Activated naive CD8-positive, alpha-beta T cell treated with anti-CD3 and anti-CD28 coated beads, Interleukin-2, amount 10 ng/mL, durations not matched to agents 7 days and 5 days (primary cell): ENCODE measurements around the gene AGTRAP. TPM values are rescaled to one million over a fixed set of nuclear protein-coding genes. Genes with fewer than 3 reads are reported as not detected.
A peak's percentile ranks its signal among the peaks of the same experiment; 100 is the strongest.

Source experiments
- ATAC-seq: fragments of 150-1000 bp; cut with Tn5 transposase; one replicate; pipeline ENCODE4 v1.10.0; 2021; ENCODE audit warnings: low read depth, moderate library complexity
- POLR2A ChIA-PET: fragments of 350-600 bp; sonication (Branson Sonifier 250); formaldehyde crosslinking; loops from one replicate; lab custom pipeline; 2021; ENCODE audit warnings: antibody characterized with exemption; lab: Charles Lee
- DNase-seq: peaks from one replicate; pipeline ENCODE4 v3.0.0; 2021
- H3K27ac Mint-ChIP-seq: one replicate; pipeline ENCODE4 v1.8.0; 2022; ENCODE audit warnings: mild to moderate bottlenecking, mixed read lengths
- H3K27me3 Mint-ChIP-seq: one replicate; pipeline ENCODE4 v1.8.0; 2022; ENCODE audit warnings: mild to moderate bottlenecking, moderate library complexity, mixed read lengths
- H3K36me3 Mint-ChIP-seq: one replicate; pipeline ENCODE4 v1.8.0; 2021; ENCODE audit warnings: mild to moderate bottlenecking, mixed read lengths
- H3K4me1 Mint-ChIP-seq: one replicate; pipeline ENCODE4 v1.8.0; 2021; ENCODE audit warnings: mixed read lengths
- H3K4me3 Mint-ChIP-seq: one replicate; pipeline ENCODE4 v1.8.0; 2022; ENCODE audit warnings: mild to moderate bottlenecking, moderate library complexity, mixed read lengths
- H3K9me3 Mint-ChIP-seq: one replicate; pipeline ENCODE4 v1.8.0; 2021; ENCODE audit warnings: mixed read lengths
- total RNA-seq, 2 experiments: library from RNA; stranded (reverse); gene quantifications; one replicate each; pipeline ENCODE4 v1.2.3, GENCODE V29; 2021

The AGTRAP gene
- total RNA-seq, 2 experiments from 2014 or later = 53.8 to 56.4 TPM

DNA sequence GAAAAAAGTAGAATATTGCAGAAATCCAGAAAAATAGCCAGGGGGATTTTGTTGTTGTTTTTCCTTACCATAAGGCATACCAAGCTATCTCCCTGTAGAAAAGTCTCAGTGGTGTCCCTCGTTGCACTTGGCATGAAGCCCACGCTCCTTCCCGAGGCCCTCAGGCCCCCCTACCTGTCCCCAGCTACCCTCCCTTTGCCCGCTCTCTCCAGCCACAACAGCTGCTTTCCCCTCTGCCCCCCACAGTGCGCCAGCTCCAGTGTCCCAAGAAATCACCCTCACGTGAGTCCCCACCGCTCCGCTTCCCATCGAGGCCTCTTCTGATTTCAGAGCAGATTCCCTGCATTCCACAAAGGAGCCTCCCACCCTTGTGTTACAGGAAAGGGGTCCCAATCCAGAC lies 8.4 kb downstream of the AGTRAP start:
- Mint-ChIP-seq H3K4me1 (peaks cover 53% of the 10 kb centered on the region), H3K27me3 (no peaks in the 10 kb centered on the region), H3K9me3 (no peaks in the 10 kb centered on the region), H3K27ac (no peak overlapping the region), H3K36me3 (peaks cover 48% of the 10 kb centered on the region), H3K4me3 (no peak overlapping the region)
- DNase-seq (no peak), ATAC-seq (no peak)
- POLR2A ChIA-PET = interaction anchor here (1.4 kb wide), 1 partner anchor 24 kb away, joined by 5 read pairs; no protein-coding TSS in a partner anchor

DNA sequence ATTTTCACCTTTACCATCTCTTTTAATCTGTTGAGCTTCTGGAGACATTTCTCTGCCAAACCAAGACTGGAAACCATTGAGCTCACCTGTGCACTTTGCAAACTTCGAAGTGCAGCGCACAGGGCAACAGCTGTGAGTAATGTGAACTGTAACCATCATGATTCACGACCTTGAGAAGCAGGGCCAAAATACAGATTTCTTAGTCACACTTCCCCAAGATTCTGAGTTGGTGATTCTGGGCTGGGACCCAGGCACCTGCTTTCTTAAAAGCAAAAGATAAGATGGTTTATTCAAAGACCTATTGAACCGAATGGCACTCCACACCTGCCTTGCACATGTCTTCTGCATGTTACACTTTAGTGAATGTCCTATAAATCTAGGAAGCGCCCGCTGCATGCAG lies 10.2 kb downstream of the AGTRAP start:
- Mint-ChIP-seq H3K4me1 (peaks cover 36% of the 10 kb centered on the region), H3K27ac (no peak overlapping the region), H3K9me3 (no peaks in the 10 kb centered on the region), H3K27me3 (no peaks in the 10 kb centered on the region), H3K4me3 (no peak overlapping the region), H3K36me3 (peaks cover 41% of the 10 kb centered on the region)
- no peak for DNase-seq
- POLR2A ChIA-PET = no interaction called here
- ATAC-seq = no peak

- Mint-ChIP-seq H3K27ac (no peak overlapping the region), H3K27me3 (no peaks in the 10 kb centered on the region), H3K9me3 (no peaks in the 10 kb centered on the region), H3K36me3 (peaks cover 38% of the 10 kb centered on the region), H3K4me1 (peaks cover 29% of the 10 kb centered on the region), H3K4me3 (no peak overlapping the region)
- POLR2A ChIA-PET = no interaction called here
- ATAC-seq (no peak), DNase-seq (no peak)
Measured at GRCh38 chr1:11746795-11747487, 11.0 kb downstream of the AGTRAP start.

DNA sequence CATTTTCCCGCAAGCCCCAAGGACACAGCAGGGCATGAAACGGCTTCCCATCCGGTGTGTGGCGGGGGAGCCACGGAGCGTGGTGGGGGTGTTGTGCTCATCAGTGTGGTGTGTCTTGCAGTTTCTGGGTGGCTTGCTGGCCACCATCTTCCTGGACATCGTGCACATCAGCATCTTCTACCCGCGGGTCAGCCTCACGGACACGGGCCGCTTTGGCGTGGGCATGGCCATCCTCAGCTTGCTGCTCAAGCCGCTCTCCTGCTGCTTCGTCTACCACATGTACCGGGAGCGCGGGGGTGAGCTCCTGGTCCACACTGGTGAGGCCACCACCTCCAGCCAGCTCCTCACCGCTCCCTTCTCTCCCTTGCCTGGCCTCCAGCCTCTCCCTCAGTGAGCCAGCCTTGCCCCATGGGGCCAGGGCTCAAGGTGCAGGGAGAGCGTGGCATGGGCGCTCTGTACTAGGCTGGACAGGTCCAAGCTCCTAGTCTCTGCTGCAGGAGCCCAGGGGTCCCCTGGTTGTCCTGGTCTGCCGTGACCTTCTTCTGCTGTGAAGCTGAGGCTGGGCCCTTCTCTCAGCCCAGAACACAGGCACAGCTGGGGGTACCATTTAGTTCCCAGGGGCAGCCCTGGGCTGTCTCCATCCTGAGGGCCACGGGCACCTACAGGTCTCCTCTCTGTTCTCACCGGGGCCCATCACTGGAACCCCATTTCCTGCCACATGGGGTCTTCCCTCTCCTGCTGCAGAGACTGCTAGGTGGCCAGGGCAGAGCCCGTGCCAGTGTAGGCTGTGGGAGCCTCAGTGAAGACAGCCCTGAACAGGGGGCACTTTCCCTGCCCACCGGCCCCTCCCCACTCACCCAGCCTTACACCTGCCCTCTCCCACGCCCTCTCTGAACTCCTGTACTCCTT lies 12.6 kb downstream of the AGTRAP start:
- Mint-ChIP-seq H3K36me3 (peaks cover 27% of the 10 kb centered on the region), H3K27ac (peak overlapping the region; percentile 82), H3K9me3 (no peaks in the 10 kb centered on the region), H3K4me3 (peak overlapping the region; percentile 54), H3K27me3 (no peaks in the 10 kb centered on the region), H3K4me1 (peaks cover 31% of the 10 kb centered on the region)
- DNase-seq (peak; percentile 44), ATAC-seq (peak; percentile 46)
- POLR2A ChIA-PET = interaction anchor here (1.2 kb wide), 2 partner anchors 23 to 26 kb away, joined by 3 read pairs; no protein-coding TSS in a partner anchor

DNA sequence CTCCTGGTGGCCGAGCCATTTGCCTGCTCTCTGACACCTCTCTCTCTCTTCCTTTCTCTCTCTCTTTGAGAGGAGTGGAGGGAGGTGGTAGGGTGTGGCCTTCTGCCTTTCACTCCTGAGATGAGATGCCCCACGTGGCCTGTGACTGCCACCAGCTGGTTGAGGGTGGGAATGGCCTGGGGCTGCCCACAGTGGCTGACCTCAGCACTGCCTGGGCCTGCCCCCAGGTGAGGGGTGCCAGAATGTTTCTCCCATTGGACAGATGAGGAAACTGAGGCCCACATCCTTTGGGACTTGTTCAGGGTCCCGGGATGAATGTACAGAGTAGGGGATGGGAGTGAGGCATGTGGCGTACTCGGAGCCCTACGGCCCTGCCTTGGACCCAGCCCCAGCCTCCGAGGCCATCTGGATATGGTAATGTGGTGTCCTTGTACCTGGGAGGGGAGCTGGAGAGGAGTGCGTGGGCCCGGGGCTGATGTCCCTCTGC lies 13.3 kb downstream of the AGTRAP start:
- Mint-ChIP-seq H3K4me3 (peak overlapping the region; percentile 54), H3K4me1 (peaks cover 31% of the 10 kb centered on the region), H3K27ac (peak overlapping the region; percentile 82), H3K27me3 (no peaks in the 10 kb centered on the region), H3K36me3 (peaks cover 24% of the 10 kb centered on the region), H3K9me3 (no peaks in the 10 kb centered on the region)
- DNase-seq = peak; percentile 52
- POLR2A ChIA-PET = interaction anchor here (1.0 to 1.2 kb wide), 3 partner anchors 24 to 85 kb away, joined by 3 to 4 read pairs (median 3); partner anchors contain the start of gene FBXO6
- ATAC-seq = peak; percentile 78

DNA sequence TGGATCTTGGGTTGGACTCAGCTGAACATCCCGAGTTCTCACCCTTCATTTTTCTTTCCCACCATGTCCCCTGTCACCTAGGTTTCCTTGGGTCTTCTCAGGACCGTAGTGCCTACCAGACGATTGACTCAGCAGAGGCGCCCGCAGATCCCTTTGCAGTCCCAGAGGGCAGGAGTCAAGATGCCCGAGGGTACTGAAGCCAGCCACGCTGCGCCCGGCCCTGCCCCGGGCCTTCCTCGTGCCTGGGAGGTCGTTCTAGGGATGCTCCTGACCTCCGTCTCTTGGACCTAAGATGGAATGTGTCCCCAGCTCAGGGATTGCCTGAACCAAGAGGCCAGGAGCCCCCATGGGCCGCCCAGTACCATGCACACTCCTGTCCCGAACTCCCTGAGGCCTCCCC lies 14.1 kb downstream of the AGTRAP start:
- Mint-ChIP-seq H3K9me3 (no peaks in the 10 kb centered on the region), H3K36me3 (peaks cover 21% of the 10 kb centered on the region), H3K4me1 (peaks cover 28% of the 10 kb centered on the region), H3K27ac (no peak overlapping the region), H3K27me3 (no peaks in the 10 kb centered on the region), H3K4me3 (no peak overlapping the region)
- ATAC-seq = no peak
- no peak for DNase-seq
- POLR2A ChIA-PET = interaction anchor here (1.0 to 1.2 kb wide), 2 partner anchors 25 to 86 kb away, joined by 3 to 4 read pairs; partner anchors contain the start of gene FBXO6

DNA sequence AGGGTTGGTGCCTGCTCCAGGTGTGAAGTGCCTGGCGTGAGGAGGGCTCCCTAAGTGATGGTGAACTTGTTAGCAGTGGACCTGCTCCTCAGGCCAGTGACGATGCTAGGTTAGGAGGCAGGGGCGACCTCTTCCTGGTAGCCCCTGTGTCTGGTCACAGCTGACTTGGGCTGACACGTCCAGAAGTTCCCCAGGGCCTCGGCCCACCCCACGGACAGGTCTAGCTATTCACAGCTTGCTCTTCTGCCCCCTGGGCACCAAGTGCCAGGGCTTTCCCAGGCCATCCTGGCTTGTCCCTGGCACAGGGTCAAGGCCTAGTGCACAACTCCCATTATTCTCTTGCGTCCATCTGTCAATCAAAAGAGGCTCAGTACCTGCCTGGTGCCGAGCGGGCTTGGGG lies 15.2 kb downstream of the AGTRAP start:
- no peaks in the 10 kb centered on the region for H3K9me3 Mint-ChIP-seq
- peaks cover 16% of the 10 kb centered on the region for H3K36me3 Mint-ChIP-seq
- POLR2A ChIA-PET = interaction anchor here (0.9 kb wide), 1 partner anchor 20 kb away, joined by 3 read pairs; no protein-coding TSS in a partner anchor
- ATAC-seq (no peak), DNase-seq (no peak)
- no peak overlapping the region for H3K27ac Mint-ChIP-seq
- H3K27me3 Mint-ChIP-seq = peaks cover 5% of the 10 kb centered on the region
- H3K4me1 Mint-ChIP-seq = peaks cover 23% of the 10 kb centered on the region
- H3K4me3 Mint-ChIP-seq = no peak overlapping the region

DNA sequence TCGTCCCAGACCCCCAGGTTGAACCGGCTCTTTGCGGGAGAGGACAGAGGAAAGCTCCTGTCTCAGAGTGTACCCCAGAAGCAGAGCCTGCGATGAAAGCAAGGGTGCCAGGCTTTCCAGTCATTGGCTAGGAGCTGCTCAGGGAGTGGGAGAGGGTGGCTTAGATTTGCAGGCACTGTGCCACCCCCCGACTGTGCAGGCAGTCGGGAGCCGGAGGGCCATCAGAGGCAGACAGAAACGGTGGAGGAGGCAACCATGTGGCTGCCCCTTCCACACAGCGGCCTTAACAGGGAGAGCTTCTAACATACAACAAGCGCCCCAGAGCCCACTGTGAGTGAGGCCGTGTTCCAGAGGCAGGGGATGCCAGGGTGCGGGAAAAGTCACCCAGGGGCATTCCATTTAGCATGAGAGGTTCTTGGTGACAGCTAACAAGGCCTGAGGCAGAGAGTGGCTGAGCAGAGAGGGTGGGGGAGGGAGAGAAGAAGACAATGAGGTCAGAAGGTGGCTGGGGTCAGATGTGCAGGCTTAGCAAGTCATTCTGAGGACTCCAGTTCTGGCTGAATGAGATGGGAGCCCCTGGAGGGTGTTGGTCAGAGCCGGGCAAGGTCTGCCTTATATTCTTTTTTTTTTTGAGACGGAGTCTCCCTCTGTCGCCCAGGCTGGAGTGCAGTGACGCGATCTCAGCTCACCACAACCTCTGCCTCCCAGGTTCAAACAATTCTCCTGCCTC lies 16.6 kb downstream of the AGTRAP start:
- peaks cover 15% of the 10 kb centered on the region for H3K27me3 Mint-ChIP-seq
- H3K27ac Mint-ChIP-seq = no peak overlapping the region
- no peaks in the 10 kb centered on the region for H3K9me3 Mint-ChIP-seq
- peaks cover 7% of the 10 kb centered on the region for H3K36me3 Mint-ChIP-seq
- no peak for ATAC-seq
- H3K4me1 Mint-ChIP-seq = peaks cover 20% of the 10 kb centered on the region
- no peak overlapping the region for H3K4me3 Mint-ChIP-seq
- DNase-seq = no peak
- POLR2A ChIA-PET = interaction anchor here (1.1 kb wide), 1 partner anchor 155 kb away, joined by 4 read pairs; no protein-coding TSS in a partner anchor

DNA sequence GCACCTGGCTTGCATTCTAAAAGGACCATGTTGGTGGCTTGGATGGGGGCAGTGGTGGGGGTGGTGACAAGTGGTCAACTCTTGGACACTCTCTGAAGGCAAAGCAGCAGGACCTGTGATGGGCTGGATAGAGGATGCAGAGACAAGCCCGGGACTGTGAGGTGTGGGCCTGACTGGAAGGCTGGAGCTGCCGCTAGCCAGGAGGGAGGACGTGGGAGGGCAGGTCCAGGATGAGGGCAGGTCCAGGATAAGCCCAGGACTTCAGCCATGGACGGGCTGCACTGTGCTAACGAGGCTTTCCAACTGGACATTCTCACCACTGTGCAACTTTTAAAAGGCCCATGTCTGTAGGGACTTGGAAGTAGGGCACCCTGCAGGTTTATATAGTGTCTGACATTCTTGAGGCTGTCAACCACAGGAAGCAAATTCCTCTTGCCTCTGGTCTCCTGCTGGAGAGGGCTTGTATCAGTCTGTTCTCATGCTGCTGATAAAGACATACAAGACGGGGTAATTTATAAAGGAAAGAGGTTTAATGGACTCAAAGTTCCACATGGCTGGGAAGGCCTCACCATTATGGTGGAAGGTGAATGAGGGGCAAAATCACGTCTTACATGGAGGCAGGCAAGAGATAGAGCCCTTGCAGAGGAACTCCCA lies 17.7 kb downstream of the AGTRAP start:
- POLR2A ChIA-PET = no interaction called here
- peaks cover 20% of the 10 kb centered on the region for H3K4me1 Mint-ChIP-seq
- H3K4me3 Mint-ChIP-seq = no peak overlapping the region
- DNase-seq = no peak
- no peaks in the 10 kb centered on the region for H3K9me3 Mint-ChIP-seq
- peaks cover 15% of the 10 kb centered on the region for H3K27me3 Mint-ChIP-seq
- ATAC-seq = no peak
- peaks cover 5% of the 10 kb centered on the region for H3K36me3 Mint-ChIP-seq
- no peak overlapping the region for H3K27ac Mint-ChIP-seq

DNA sequence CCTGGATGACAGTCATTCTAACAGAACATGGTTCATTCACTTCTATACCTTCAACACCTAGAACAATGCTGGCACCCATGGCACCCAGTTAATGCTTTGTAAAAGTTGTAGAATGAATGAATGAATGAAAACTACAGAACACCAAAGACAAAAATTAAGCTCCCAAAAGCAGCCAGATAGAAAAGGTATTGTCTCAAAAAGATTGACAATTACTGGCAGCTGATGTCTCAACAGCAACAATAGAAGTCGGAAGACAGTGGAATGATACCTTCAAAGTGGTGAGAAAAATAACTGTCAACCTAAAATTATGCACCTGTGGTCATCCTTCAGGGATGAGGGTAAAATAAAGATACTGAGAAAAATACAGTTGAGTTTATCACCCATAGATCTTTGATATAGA lies 21.1 kb downstream of the AGTRAP start:
- Mint-ChIP-seq H3K27me3 (peaks cover 30% of the 10 kb centered on the region), H3K4me1 (peaks cover 13% of the 10 kb centered on the region), H3K27ac (no peak overlapping the region), H3K36me3 (no peaks in the 10 kb centered on the region), H3K4me3 (no peak overlapping the region), H3K9me3 (no peaks in the 10 kb centered on the region)
- ATAC-seq (no peak), DNase-seq (no peak)
- POLR2A ChIA-PET = no interaction called here

DNA sequence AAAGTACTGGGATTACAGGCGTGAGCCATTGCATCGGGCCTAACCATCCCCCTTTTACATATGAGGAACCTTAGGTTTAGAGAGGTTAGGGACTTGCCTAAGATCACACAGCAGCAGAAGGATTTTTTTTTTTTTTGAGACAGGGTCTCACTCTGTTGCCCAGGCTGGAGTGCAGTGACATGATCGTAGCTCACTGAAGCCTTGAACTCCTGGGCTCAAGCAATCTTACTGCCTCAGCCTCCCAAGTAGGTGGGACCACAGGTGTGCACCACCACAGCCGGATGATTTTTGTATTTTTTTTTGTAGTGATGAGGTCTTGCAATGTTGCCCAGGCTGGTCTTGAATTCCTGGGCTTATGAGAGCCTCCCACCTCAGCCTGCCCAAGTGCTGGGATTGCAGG lies 23.9 kb downstream of the AGTRAP start:
- DNase-seq = no peak
- no peaks in the 10 kb centered on the region for H3K36me3 Mint-ChIP-seq
- no peak overlapping the region for H3K27ac Mint-ChIP-seq
- ATAC-seq = no peak
- H3K4me3 Mint-ChIP-seq = no peak overlapping the region
- H3K27me3 Mint-ChIP-seq = peaks cover 42% of the 10 kb centered on the region
- peaks cover 2% of the 10 kb centered on the region for H3K4me1 Mint-ChIP-seq
- no peaks in the 10 kb centered on the region for H3K9me3 Mint-ChIP-seq
- POLR2A ChIA-PET = no interaction called here

- no peak overlapping the region for H3K4me3 Mint-ChIP-seq
- peaks cover 35% of the 10 kb centered on the region for H3K27me3 Mint-ChIP-seq
- peaks cover 2% of the 10 kb centered on the region for H3K4me1 Mint-ChIP-seq
- no peaks in the 10 kb centered on the region for H3K36me3 Mint-ChIP-seq
- POLR2A ChIA-PET = no interaction called here
- no peaks in the 10 kb centered on the region for H3K9me3 Mint-ChIP-seq
- no peak for ATAC-seq
- no peak for DNase-seq
- H3K27ac Mint-ChIP-seq = peak overlapping the region; percentile 8
Measured at GRCh38 chr1:11761285-11761684, 25.3 kb downstream of the AGTRAP start.
